GM12878 (cell line): ENCODE data around the gene ALCAM.

Source experiments
- EGR1 ChIP-seq, 2 experiments: IDR thresholded peaks; 1 replicate in 1 of 2; 2 replicates in 1 of 2; pipeline ENCODE4 v1.6.1; 2011 to 2012; ENCODE audit warnings: low read depth in 2 of 2, low read length in 2 of 2, borderline replicate concordance in 1 of 2, mild to moderate bottlenecking in 1 of 2, moderate library complexity in 1 of 2
- EP300 ChIP-seq, 2 experiments: fragments of 150-350 bp in 1 of 2; IDR thresholded peaks; 2 replicates each; pipeline ENCODE4 v1.6.1; 2011 to 2012; ENCODE audit warnings: low read depth in 2 of 2, low read length in 2 of 2, borderline replicate concordance in 1 of 2, improper control_type of control experiment in 1 of 2, inconsistent platforms in 1 of 2; ENCODE audit not compliant: control insufficient read depth in 1 of 2
- FOXM1 ChIP-seq: IDR thresholded peaks from 2 replicates; pipeline ENCODE4 v1.6.1; 2012; ENCODE audit warnings: low read depth, mild to moderate bottlenecking, inconsistent platforms, low read length, moderate library complexity
- NR2C2 ChIP-seq: IDR thresholded peaks from 2 replicates; pipeline ENCODE4 v1.6.1; 2011; ENCODE audit warnings: borderline replicate concordance, low read depth; ENCODE audit not compliant: control insufficient read depth, insufficient read length
- POLR2A ChIP-seq: IDR thresholded peaks from 2 replicates; pipeline ENCODE4 v1.6.1; 2011; ENCODE audit warnings: low read depth, mild to moderate bottlenecking, low read length
- POLR2AphosphoS5 ChIP-seq: IDR thresholded peaks from 2 replicates; pipeline ENCODE4 v1.6.1; 2011; ENCODE audit warnings: mild to moderate bottlenecking, low read length, inconsistent platforms
- TF ChIP-seq, protein P1 (sequence below), 3 experiments: IDR thresholded peaks in 2 of 3; conservative IDR thresholded peaks in 1 of 3; 2 replicates each; pipeline ENCODE4 v1.5.1; 2011; ENCODE audit warnings: low read depth in 3 of 3, low read length in 3 of 3, mild to moderate bottlenecking in 3 of 3, control low read depth in 2 of 3, moderate library complexity in 2 of 3, inconsistent platforms in 1 of 3, mixed read lengths in 1 of 3; ENCODE audit not compliant: control insufficient read depth in 2 of 3, insufficient read depth in 1 of 3; ENCODE audit errors: extremely low read depth in 1 of 3

DNA sequence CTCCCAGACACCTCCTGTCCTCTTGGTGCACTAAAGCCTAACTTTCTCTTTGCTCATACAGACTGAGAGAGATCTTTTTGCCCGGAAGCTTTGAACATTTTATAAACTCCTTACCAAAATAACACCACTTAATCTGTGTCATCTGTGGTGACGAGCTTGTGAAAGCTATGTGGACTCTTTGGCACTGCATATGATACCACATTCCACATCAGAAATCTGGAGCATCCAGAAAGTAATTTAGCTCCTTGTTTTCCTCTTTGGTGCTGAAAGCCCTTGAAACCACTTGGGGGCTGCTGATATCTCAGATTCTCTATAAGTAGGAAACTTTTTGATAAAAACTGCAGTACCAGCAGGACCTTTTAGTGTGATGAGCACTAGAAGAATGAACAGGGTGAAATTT lies 128.3 kb downstream of the ALCAM start:
- TF ChIP-seq, protein P1, sequence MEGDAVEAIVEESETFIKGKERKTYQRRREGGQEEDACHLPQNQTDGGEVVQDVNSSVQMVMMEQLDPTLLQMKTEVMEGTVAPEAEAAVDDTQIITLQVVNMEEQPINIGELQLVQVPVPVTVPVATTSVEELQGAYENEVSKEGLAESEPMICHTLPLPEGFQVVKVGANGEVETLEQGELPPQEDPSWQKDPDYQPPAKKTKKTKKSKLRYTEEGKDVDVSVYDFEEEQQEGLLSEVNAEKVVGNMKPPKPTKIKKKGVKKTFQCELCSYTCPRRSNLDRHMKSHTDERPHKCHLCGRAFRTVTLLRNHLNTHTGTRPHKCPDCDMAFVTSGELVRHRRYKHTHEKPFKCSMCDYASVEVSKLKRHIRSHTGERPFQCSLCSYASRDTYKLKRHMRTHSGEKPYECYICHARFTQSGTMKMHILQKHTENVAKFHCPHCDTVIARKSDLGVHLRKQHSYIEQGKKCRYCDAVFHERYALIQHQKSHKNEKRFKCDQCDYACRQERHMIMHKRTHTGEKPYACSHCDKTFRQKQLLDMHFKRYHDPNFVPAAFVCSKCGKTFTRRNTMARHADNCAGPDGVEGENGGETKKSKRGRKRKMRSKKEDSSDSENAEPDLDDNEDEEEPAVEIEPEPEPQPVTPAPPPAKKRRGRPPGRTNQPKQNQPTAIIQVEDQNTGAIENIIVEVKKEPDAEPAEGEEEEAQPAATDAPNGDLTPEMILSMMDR (IDR thresholded peaks at IDR 0.05 in 2 of 3, conservative IDR thresholded peaks at IDR 0.05 in 1 of 3; ENCODE audit: control insufficient read depth in 2 of 3, extremely low read depth in 1 of 3, insufficient read depth in 1 of 3, low read depth in 3 of 3, low read length in 3 of 3), result no peak
- TF ChIP-seq POLR2AphosphoS5, result no peak
- TF ChIP-seq EGR1 (IDR thresholded peaks at IDR 0.05; ENCODE audit: borderline replicate concordance in 1 of 2, low read depth in 2 of 2, low read length in 2 of 2), result no peak
- no peak for TF ChIP-seq POLR2A
- TF ChIP-seq NR2C2, result no peak
- TF ChIP-seq EP300 (IDR thresholded peaks at IDR 0.05; ENCODE audit: borderline replicate concordance in 1 of 2, control insufficient read depth in 1 of 2, low read depth in 2 of 2, low read length in 2 of 2), result no peak
- TF ChIP-seq FOXM1, result no peak
